ENCODE results near the gene KCNT2. TPM values are rescaled to one million over a fixed set of nuclear protein-coding genes. Genes with fewer than 3 reads are reported as not detected.

KCNT2 gene
- total RNA-seq, 1 experiment from 2014 or later = 9.1 TPM

- Mint-ChIP-seq H3K36me3 (ENCODE audit: insufficient read depth in 1 of 3, low read depth in 3 of 3) (no peaks in the 10 kb centered on the region), H3K27ac (no peak overlapping the region), H3K4me1 (peaks cover 5 to 6% of the 10 kb centered on the region in 2 experiments), H3K9me3 (no peaks in the 10 kb centered on the region), H3K4me3 (no peak overlapping the region), H3K27me3 (ENCODE audit: low read depth) (no peaks in the 10 kb centered on the region)
- Histone ChIP-seq H3K27me3 (ENCODE audit: insufficient read depth, low read length) (no peaks in the 10 kb centered on the region), H2BK12ac (ENCODE audit: insufficient read length, low read depth, low read length) (no peak overlapping the region), H2BK120ac (ENCODE audit: low read depth, low read length, poor library complexity, severe bottlenecking) (no peak overlapping the region), H3K4me2 (ENCODE audit: insufficient read depth, insufficient read length, low read length) (no peak overlapping the region), H2BK20ac (ENCODE audit: low read depth, low read length, poor library complexity, severe bottlenecking) (no peak overlapping the region), H2AFZ (ENCODE audit: low read length) (no peak overlapping the region), H4K8ac (replicated peaks; ENCODE audit: insufficient read length, low read depth, low read length) (no peak overlapping the region), H3K9me3 (ENCODE audit: control insufficient read depth, low read depth, low read length) (no peaks in the 10 kb centered on the region), H3K79me2 (ENCODE audit: insufficient read depth, low read length) (no peaks in the 10 kb centered on the region), H4K5ac (ENCODE audit: insufficient read length, low read depth, low read length) (no peak overlapping the region), H3K79me1 (ENCODE audit: insufficient read depth, low read depth, low read length, poor library complexity, severe bottlenecking) (no peaks in the 10 kb centered on the region), H3K23me2 (ENCODE audit: insufficient read length, low read depth, low read length, poor library complexity, severe bottlenecking) (no peaks in the 10 kb centered on the region), H2BK15ac (ENCODE audit: low read depth, low read length) (no peak overlapping the region), H3K18ac (ENCODE audit: insufficient read length, low read depth, low read length) (no peak overlapping the region), H4K20me1 (ENCODE audit: control insufficient read depth, insufficient read depth, insufficient read length) (no peaks in the 10 kb centered on the region), H2BK5ac (ENCODE audit: insufficient read length, low read length) (no peak overlapping the region), H3K56ac (ENCODE audit: insufficient read length, low read depth, low read length) (no peak overlapping the region), H3T11ph (ENCODE audit: low read length) (no peak overlapping the region), H3K14ac (ENCODE audit: insufficient read depth, low read length) (no peak overlapping the region), H3K4ac (ENCODE audit: low read depth, low read length) (no peak overlapping the region), H3K9ac (ENCODE audit: extremely low read depth, insufficient read length, low read length) (no peak overlapping the region), H2AK5ac (ENCODE audit: insufficient read length, low read length) (no peak overlapping the region), H3K27ac (ENCODE audit: insufficient read length, low read depth, low read length) (no peak overlapping the region), H3K23ac (ENCODE audit: insufficient read length, low read depth, low read length) (no peak overlapping the region), H3K4me1 (ENCODE audit: insufficient read depth, low read length) (no peaks in the 10 kb centered on the region), H4K91ac (ENCODE audit: insufficient read length, low read depth, low read length) (no peak overlapping the region)
- no CpG with 5 or more reads among the region's 3 CpGs for WGBS (ENCODE audit: extremely low coverage, insufficient read length, low lambda C conversion rate)
- DNase-seq = no peak
- TF ChIP-seq, protein P1, sequence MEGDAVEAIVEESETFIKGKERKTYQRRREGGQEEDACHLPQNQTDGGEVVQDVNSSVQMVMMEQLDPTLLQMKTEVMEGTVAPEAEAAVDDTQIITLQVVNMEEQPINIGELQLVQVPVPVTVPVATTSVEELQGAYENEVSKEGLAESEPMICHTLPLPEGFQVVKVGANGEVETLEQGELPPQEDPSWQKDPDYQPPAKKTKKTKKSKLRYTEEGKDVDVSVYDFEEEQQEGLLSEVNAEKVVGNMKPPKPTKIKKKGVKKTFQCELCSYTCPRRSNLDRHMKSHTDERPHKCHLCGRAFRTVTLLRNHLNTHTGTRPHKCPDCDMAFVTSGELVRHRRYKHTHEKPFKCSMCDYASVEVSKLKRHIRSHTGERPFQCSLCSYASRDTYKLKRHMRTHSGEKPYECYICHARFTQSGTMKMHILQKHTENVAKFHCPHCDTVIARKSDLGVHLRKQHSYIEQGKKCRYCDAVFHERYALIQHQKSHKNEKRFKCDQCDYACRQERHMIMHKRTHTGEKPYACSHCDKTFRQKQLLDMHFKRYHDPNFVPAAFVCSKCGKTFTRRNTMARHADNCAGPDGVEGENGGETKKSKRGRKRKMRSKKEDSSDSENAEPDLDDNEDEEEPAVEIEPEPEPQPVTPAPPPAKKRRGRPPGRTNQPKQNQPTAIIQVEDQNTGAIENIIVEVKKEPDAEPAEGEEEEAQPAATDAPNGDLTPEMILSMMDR (conservative IDR thresholded peaks at IDR 0.05) = no peak
Observed at GRCh38 chr1:196655071-196655470, 46.8 kb upstream of the KCNT2 start.

Measured in H9 (cell line).